RPMI7951 (cell line): Measurements from ENCODE around the gene DUSP19. TPM values are rescaled to one million over a fixed set of nuclear protein-coding genes. Genes with fewer than 3 reads are reported as not detected.
A peak's percentile ranks its signal among the peaks of the same experiment; 100 is the strongest.

ENCODE experiments used
- DNase-seq: peaks from one replicate; pipeline ENCODE4 v3.0.0-alpha.2; 2012; ENCODE audit warnings: low read depth
- total RNA-seq: library from RNA; depleted of rRNA; stranded (reverse); fragments of >200 nt; shearing (Covaris generic); gene quantifications from 2 replicates; pipeline ENCODE4 v1.2.3, GENCODE V29; 2014

The DUSP19 gene
- total RNA-seq, 1 experiment from 2014 or later: 1.7 TPM

DNA sequence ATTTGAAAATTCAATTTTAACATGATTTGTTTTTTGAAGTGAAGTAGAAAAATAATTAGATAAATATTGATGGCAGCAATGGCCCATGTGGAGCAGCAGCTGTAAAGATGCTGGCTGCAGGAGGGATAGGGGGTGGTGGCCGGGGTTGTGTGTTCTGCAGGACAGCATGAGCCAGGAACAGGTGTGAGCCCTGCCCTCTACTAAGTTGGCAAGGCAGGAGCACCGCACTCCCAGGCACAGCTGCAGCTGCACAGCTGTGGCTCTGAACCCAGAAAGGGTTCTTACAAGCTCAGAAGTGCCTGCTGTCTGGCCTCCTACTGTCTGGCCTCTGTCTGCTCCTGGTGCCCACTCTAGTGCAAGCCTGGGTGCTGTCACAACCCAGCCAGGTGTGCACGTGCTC lies 10.0 kb upstream of the DUSP19 start:
- DNase-seq: no peak

DNA sequence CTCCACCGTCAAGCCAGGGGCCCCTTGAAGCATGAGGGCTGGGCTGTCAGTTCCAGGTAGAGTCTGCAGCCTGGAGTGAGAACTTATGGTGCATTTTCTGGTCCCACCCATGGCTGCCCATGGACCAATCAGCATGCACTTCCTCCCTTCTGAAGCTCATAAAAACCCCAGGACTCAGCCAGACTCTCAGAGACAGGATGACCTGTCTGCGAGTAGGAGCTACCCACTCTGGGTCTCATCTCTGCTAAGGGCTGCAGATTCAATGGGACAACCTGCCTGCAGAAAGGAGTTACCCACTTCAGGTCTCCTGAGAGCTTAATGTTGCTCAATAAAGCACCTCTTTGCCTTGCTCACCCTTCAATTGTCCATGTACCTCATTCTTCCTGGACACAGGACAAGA lies 9.4 kb upstream of the DUSP19 start:
- DNase-seq: no peak

DNA sequence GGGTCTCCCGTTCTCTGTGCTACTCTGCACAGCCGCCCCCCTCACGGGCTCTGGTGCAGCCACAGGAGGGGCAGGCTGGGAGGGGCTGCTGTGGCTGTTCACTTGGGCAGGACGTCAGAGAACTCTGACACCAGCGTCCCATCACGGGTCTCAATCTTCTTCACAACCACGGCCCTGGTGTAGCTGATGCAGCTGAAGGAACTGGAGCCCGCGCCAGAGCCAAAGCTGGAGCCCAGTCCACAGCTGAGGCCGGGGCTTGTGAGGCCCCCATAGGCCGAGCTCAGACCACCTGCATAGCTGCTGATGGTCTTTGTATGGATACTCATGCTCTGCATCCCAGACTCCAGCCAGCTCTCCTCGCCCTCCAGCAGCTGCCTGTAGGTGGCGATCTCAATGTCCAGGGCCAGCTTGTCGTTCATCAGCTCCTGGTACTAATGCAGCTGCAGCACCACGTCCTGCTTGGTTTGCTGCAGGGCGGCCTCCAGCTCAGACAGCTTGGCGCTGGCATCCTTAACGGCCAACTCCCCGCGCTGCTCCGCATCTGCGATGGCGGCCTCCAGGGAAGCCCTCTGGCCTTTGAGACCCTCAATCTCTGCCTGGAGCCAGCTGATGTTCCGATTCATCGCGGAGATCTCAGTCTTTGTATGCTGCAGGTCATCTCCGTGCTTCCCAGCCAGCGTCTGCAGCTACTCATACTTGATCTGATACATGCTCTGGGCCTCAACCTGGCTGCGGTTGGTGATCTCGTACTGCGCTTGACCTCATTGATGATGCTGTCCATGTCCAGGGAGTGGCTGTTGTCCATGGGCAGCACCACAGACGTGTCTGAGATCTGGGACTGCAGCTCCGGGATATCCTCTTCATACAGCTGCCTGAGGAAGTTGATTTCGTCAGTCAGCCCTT lies 7.4 kb upstream of the DUSP19 start:
- DNase-seq: peak; percentile 22

DNA sequence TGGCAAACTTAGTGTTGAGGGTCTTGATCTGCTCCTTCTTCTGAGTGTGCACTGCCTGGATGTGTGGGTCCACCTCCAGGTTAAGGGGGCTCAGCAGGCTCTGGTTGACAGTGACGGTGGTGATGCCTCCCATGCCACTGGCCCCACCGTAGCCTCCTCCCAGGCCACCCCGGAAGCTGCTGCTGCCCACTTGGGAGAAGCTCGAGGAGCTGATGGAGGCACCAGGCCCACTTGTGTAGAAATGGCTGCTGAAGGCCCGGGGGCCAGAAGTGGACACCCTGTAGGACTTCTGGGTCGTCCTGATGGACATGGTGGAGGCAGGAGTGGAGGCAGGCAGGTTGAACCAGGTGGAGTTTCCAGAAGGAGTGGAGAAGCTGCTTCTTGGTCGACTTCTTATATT lies 6.4 kb upstream of the DUSP19 start:
- DNase-seq: no peak

DNA sequence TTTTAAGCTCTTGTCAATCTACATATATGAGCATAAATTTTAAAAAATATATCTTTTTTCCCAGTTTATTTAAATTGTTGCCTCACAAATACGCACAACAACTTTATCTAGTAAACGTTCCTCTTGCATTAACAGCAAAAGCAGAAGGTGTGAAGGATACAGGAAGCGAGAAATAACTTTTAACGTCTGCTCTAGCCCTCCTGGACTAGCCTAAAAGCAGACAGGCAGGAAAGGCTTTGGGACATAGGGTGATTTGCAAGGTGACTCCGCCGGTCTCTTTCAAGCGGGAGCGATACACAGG lies 434 bp upstream of the DUSP19 start:
- no peak for DNase-seq

DNA sequence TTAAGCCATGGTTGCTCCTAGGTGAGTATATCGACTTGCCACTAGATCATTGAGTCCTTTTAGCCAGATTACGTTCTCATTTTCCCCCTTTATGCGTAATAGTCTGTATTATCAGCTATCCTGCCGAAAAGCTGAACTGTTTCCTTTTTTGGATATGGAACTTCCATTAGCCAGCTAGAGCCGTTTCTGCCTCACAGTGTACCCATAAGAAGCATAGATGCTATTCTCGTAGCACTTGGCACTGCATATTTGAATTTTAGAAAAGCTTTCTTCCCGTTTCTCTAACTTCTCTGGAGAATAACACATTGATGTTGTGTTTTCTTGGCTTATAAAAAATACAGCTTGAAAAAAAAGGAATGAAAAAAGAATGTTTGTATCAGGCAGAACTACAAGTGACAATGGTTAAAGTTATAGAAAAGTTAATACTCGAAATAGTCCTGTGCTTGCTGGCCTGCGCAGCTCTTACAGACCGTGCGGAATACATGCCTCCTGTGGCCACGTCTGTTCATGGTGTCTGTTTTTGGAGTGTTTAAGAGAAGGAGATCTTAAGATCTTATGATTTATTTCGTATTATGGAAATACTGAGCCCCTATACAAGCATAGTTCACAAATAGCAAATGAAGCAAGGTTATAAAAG lies 710 bp downstream of the DUSP19 start:
- peak; percentile 38 for DNase-seq

DNA sequence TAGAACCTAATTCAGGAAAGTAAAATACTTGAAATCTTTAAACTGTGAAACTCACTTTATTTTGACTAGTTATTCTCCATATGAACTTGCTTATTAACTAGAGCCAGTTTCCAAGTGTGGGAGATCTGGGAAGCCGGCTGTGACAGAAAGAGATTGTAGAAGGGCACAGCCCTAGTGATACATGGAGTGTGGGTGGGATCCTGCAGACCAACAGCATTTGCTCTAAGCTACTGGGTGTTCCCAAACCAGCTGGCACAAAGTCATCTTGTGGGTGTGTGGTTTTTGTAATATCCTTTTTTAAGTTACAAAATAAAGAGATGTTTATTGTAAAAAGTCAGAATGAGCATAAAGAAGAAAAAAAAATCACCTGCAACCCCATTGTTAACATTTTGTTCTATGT lies 3.4 kb downstream of the DUSP19 start:
- DNase-seq: no peak

DNA sequence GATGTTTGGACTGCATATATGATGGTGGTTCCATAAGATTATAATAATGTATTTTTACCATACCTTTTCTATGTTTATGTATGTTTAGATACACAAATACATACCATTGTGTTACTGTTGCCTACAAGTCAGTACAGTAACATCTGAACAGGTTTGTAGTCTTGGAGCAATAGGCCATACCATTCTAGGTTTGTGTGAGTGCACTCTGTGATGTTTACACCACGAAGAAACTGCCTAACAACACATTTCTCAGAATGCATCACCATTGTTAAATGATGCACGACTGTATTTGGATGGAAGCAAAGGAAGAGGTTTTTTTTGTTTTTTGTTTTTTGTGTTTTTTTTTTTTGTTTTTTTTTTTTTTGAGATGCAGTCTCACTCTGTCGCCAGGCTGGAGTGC lies 9.5 kb downstream of the DUSP19 start:
- DNase-seq: no peak

DNA sequence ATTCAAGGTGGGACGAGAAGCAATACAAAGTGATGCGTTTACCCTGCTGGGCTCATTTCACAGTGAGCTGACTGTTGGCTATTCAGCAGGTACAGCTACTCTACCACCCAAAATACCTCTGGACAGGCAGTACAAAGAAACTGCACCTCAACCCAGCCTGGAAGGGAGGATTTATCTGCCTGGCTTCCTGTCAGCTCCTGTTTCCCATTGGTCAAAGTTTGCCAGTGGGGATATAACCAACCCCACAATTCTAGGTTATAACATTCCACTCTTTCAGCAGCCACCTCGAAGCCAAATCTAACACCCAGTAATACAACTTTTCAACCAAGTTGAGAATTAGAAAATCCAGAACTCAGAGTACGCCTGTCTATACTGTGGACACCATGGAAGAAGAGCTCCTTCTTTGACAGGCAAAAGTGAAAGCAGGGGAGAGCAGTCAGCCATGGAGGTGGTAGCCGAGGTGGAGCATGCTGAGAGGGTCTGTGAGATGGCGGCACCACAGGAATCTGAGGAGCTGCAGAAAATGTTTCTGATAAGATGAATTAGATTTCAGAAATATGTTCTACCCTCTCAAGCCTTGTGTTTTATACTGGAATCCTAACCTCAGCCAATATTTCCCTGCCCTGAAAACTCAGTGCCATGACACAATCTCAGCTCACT lies 10.8 kb downstream of the DUSP19 start:
- no peak for DNase-seq

DNA sequence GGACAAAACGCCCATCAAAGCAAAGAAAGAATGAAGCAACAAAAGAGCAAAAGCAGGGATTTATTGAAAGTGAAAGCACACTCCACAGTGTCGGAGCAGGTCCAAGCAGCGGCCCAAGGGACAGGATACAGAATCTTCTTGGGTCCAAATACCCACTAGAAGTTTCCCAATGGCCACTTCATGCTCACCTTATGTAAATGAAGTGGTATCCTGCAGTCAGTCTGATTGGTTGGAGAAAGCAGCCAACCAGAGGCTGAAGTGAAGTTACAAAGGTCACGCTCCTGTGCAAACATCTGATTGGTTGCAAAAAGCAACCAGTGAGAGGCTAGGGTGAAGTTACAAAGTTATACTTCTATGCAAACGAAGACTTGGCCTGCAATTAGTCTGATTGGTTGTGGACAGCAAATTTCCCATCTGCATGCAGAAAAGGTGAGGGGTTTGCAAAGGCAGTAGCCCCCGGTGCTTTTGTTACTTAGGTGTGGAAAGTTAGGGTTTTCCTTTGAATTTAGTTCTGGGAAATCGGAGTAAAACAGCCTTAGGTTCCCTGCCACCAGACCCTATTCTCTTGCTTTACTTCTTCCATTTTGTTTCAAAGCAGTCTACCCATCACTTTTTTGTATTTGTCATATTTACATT lies 12.9 kb downstream of the DUSP19 start:
- no peak for DNase-seq

DNA sequence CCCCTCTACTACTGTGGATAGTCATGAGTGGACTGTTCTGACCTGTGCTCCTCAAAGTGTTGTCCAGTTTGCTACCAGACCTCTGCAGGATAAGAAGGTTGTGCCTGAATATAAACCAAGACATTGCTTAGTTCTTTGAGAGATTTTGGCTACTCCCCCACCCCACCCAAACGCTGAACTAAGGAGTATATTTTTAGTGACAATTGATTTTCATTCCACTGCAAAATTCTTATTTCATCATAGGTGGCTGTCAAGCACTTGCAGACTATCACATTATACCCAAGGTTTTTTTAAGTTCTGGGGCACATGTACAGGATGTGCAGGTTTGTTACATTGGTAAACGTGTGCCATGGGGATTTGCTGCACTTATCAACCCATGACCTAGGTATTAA lies 13.4 kb downstream of the DUSP19 start:
- no peak for DNase-seq

DNA sequence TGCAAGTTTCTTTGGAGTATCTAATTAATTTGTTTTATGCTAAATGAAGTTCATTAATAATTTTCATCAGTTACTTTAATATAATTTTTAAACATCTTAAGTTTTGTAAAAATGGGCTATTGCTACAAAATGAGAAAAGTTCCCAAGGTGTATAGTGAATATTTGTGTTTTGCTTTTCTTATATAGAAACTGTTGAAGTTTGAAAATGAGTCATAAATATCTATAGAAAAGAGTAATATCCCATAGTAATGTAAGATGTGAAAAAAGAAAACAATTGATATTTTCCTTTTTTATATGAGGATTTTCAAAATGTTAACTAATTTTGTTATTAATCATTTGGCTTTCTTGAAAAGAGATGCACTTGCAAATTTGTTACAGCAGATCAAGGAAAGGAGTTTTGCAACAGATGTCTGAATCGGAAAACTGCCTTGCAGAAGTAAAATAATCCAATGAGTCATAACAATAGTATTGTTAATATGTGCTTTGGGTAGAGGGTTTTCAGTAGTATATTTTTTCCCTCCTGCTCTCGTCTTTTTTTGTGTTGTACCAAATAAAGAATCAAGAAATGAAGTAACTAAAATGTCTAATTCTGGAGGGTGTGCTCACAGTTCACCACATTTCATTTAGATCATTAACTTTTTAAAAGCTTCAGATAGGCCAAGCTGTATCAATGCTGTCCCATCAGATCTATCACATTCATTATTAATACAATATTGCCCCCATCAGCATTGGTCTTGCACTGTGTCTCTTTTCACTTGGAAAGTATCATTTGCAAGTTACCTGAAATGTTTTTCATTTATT lies 15.5 kb downstream of the DUSP19 start:
- peak; percentile 23 for DNase-seq

DNA sequence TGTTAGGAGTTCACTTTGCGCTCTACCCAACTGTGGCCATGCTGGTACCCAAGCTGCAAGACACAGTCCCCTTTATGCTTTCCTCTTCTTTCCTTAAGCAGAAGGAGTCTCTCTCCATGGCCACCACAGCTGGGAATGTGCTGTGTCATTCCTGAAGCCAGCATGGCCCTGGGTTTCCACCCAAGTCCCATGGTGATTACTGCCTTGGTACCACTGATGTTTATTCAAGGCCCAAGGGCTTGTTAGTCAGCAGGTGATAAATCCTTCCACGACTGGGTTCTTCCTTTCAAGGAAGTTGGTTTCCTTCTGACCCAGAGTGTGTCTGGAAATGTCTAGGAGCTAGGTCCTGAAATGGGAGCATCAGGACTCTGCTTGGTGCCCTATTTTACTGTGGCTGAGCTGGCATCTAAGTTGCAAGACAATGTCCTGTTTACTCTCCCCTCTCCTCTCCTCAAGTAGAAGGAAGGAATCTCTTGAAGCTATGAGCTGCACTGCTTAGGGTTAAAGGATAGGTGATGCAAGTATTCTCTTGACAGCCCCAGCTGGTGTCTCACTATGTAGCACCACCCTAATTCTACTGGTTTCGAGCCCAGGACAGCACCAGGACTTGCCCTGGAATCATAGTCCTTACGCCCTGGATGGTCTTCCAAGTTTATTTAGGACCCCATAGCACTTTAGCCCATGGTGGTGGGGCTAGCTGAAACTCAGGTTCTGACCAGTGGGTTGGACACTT lies 27.0 kb downstream of the DUSP19 start:
- peak; percentile 74 for DNase-seq

DNA sequence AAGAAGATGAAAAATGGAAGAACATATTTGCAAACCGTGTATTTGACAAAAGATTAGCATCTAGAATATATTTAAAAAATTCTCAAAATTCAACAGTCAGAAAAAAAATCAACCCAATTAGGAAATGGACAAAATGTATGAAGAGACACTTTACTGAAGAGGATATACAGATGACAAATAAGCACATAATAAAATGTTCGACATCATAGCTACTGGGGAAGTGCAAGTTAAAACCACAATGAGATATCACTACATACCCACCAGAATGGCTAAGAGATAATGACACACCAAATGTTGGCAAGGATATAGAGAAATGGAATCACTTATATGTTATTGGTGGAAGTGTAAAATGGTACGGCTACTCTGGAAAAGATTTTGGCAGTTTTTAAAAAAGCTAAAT lies 34.0 kb downstream of the DUSP19 start:
- DNase-seq: no peak

DNA sequence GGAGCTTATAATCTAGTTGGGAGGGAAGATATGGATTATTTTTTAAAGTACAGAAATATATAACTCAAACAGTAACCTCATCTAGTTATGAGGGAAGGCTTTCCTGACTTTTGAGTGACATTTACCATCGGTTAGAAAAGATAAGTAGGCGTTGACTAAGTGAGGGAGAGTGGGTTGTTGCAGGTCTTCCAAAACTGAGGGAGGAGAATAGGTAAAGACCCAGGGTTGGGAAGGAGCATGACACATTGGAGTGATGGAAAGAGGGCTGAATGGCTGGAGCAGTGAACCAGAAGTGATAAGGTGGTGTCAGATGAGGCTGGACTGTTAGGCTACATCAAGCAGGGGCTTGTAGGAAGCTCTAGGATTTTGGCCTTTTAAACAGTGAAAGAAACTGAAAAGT lies 35.1 kb downstream of the DUSP19 start:
- DNase-seq: no peak

DNA sequence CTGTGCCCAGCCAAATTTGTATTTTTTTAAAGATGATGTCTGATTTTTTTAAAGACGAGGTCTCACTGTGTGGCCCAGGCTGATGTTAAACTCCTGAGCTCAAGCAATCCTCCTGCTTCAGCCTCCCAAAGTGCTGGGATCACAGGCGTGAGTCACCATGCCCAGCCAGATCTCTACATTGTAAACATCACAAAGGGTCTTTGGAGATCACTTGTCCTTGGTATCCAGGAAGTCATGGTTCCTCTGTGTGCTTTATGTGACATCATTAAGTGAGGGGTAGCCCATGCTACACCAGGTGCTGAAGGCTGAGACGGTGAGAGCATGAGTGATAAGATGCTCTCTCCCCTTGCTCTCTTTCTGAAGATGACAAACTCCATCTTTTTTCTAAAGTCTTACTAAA lies 38.7 kb downstream of the DUSP19 start:
- no peak for DNase-seq

DNA sequence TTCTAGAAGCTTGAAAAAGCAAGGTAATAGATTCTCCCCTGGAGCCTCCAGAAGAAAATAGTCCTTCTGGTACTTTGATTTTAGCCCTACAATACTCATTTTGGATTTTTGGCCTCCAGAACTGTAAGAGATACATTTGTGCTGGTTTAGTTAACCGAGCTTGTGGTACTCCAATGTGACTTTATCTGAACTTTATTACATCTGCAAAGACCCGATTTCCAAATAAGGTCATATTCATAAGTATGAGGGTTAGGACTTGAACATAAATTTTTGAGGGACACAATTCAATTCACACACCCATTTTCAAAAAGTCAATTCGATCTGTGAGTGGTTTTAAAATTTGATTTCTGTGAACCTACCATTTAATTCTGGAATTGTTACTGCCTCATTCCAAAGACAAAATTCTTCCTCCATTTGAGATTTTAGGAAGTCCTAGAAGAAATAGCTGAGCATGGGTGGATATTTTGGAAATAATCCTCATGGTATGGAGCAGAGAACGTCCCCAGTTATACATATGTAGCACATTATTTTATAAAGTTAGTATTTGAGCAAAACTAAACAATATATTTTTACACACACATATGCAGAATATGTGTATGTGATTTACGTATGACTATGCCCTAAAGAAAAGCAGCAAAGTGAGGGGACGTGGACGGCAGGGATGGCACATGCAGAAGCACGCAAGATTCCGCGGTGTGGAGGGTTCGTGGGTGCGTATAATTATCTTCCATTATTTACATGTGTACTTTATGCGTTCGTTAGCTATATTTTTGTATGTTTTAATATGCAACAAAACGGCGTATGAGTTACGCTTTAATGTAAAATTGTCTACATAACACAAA lies 44.8 kb downstream of the DUSP19 start:
- DNase-seq: no peak

DNA sequence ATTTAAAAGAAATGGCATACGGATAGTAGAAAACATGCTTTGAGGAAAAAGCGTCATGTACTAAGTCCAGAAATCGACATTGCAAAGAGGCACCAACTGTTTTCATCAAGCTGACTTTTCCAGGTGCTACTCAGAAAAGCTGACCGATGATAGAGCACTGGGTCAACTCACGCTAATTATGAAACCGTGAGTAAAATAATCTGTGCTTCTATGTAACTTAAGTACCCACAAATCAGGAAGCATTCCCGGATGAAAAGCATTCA lies 45.3 kb downstream of the DUSP19 start:
- DNase-seq: no peak

DNA sequence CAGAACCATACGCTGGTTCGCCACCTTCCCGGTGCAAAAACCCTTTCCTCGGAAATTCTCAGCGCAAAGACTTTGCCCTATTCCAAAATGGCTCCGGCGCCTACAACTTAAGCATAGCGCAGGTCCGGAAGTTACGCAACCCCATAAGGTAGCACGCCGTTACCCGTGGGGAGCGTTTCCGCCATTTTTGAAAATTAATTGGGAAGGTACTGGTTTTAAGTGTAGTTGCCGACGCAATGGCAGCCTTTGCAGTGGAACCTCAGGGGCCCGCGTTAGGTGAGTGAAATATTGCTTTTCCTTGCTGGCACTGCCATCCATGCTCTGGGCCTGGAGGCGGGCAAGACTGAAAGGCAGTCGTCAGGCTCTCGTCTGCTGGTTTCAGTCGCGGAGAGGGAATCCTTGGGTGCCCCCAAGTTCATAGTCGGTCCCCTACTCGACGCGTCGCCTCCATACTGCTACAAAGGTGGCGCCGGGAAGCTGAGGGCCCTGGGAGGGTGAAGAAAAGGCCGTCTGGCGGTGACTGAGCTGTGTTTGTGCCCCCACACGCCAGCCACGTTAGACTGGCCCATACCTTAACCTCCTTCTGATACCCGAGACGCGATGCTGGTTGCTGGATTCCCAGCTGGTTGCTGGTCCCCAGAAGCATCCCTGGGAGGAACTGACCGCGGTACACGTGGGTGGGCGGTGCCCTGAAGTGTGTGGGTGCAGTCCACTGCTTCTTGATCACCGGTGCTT lies 45.8 kb downstream of the DUSP19 start, which contains the start of gene NUP35:
Gene NUP35 (plus strand): TSS at position 222 of the 735 bp plus-strand sequence. CDS start 15 bp downstream, at position 237.
- DNase-seq: peak; percentile 88

DNA sequence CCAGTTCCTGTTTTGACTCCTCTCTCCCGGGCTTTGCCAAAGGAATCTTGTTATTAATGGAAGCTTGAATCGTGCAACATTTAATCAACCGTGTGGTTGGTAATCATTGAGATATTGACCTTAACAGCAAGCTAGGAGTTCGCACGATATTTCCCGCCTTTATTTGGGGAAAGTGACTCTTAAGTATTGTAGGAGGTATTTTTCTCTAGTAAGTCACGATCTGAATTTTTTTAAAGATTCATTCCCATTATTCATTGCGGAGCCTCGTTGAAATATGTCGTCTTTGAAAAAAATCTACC lies 46.4 kb downstream of the DUSP19 start:
- no peak for DNase-seq
